D721Med (cell line): ENCODE data around the gene KLRC1.
"Not testable (repeated sequence)": the region's sequence is repeated elsewhere in the genome, so short reads cannot be mapped to it uniquely, and the experiment has no call there.

Experiments
- DNase-seq: peaks from one replicate; pipeline ENCODE4 v3.0.0; 2011; ENCODE audit warnings: low spot score; ENCODE audit not compliant: insufficient read length
- FAIRE-seq: peaks from 2 replicates; lab custom pipeline; 2011; peaks lifted over from hg19 to GRCh38; lab: Jason Lieb, UNC
- TF ChIP-seq, protein P1 (sequence below): IDR thresholded peaks from 2 replicates; pipeline ENCODE4 v1.5.1; 2012; ENCODE audit warnings: mild to moderate bottlenecking, control low read depth; ENCODE audit not compliant: insufficient read depth; ENCODE audit errors: missing control alignments

The KLRC1 gene

DNA sequence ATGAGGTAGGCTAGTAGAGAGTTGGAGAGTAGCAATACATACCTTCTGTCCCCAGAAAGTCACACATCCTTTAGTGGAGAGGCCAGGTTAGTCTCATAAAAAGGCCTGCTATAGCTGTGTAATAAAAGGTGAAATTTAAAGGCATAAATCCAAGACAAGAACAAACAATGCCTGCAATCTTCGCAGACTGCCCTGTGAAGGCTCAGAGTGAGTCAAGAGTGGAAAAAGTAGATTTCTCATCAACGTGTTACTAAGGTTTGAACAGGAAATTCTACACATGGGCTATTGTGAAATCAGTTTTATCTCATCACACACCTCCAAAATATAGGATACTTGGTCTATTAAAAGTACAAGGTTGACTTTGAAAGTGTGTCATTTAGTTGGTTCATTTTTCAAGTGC lies at the start of gene KLRC1:
KLRC1 (minus strand) TSS at position 222 of the 400 bp plus-strand sequence. CDS start 2,221 bp downstream, outside the sequence.
- DNase-seq (no peak), FAIRE-seq (no peak)
- TF ChIP-seq, protein P1, sequence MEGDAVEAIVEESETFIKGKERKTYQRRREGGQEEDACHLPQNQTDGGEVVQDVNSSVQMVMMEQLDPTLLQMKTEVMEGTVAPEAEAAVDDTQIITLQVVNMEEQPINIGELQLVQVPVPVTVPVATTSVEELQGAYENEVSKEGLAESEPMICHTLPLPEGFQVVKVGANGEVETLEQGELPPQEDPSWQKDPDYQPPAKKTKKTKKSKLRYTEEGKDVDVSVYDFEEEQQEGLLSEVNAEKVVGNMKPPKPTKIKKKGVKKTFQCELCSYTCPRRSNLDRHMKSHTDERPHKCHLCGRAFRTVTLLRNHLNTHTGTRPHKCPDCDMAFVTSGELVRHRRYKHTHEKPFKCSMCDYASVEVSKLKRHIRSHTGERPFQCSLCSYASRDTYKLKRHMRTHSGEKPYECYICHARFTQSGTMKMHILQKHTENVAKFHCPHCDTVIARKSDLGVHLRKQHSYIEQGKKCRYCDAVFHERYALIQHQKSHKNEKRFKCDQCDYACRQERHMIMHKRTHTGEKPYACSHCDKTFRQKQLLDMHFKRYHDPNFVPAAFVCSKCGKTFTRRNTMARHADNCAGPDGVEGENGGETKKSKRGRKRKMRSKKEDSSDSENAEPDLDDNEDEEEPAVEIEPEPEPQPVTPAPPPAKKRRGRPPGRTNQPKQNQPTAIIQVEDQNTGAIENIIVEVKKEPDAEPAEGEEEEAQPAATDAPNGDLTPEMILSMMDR = no peak

- TF ChIP-seq, protein P1 = no peak
- DNase-seq (no peak), FAIRE-seq (no peak)
These were observed 47.9 kb upstream of the KLRC1 start for GRCh38 chr12:10501030-10501429.

- DNase-seq = no peak
- FAIRE-seq = no peak
- TF ChIP-seq, protein P1 = no peak
These were observed 44.9 kb upstream of the KLRC1 start for GRCh38 chr12:10498042-10498441.

DNA sequence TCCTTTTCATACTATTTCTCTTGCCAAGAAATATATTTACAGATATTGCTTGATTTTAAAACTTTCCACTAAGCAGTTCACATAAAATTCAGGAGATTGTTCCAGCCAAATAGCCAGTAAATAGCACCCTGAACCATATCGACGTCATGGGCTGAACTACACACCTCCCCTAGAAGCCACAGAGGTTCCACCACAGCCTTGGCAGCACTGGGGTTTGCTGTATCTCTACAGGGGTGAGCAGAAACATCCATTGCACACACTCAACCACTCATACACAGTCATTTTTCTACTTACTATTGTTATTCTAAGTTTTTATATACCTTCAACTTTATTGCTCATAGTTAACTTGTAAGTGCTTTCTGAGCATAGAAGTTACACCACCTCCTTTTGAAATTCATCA lies 44.4 kb upstream of the KLRC1 start:
- TF ChIP-seq, protein P1 = no peak
- no peak for DNase-seq
- FAIRE-seq = no peak

DNA sequence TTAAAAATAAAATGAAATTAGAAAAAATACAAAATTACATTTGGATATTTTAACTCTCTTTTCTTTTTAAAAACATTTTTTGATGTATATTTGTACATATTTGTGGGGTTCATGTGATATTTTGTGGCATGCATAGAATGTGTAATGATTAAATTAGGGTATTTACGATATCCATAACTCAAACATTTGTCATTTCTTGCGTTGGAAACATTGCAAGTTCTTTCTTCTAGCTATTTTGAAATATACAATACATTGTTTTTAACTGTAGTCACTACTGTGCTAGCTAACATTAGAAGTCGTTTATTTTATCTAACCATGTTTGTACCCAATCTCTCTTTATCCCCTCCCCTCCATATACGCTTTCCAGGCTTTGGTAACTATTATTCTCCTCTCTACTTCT lies 38.6 kb upstream of the KLRC1 start:
- TF ChIP-seq, protein P1 = no peak
- FAIRE-seq = no peak
- no peak for DNase-seq

DNA sequence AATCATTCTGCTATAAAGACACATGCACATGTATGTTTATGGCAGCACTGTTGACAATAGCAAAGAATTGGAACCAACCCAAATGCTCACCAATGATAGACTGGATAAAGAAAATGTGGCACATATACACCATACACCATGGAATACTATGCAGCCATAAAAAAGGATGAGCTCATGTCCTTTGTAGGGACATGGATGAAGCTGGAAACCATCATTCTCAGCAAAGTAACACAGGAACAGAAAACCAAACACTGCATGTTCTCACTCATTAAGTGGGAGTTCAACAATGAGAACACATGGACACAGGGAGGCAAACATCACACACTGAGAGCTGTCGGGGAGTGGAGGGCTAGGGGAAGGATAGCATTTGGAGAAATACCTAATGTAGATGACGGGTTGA lies 34.2 kb upstream of the KLRC1 start:
- not testable (repeated sequence) for DNase-seq

DNA sequence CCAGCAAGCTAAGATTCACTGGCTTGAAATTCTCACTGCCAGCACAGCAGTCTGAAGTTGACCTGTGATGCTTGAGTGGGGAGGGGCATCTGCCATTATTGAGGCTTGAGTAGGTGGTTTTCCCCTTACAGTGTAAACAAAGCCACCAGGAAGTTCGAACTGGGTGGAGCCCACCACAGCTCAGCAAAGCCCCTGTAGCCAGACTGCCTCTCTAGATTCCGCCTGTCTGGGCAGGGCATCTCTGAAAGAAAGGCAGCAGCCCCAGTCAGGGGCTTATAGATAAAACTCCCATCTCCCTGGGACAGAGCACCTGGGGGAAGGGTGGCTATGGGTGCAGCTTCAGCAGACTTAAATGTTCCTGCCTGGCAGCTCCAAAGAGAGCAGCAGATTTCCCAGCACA lies 28.7 kb upstream of the KLRC1 start:
- DNase-seq, FAIRE-seq: not testable (repeated sequence)

More for the DNA sequence above, 34.2 kb upstream of the KLRC1 start:
- FAIRE-seq = not testable (repeated sequence)

- DNase-seq, FAIRE-seq: not testable (repeated sequence)
These were observed 19.6 kb upstream of the KLRC1 start for GRCh38 chr12:10472808-10473207.

- no peak for DNase-seq
- TF ChIP-seq, protein P1 = no peak
- no peak for FAIRE-seq
These were observed 16.5 kb upstream of the KLRC1 start for GRCh38 chr12:10469701-10470100.
